Panc1 (cell line): ENCODE results near the gene ZNG1A.
"Not testable (repeated sequence)": the region's sequence is repeated elsewhere in the genome, so short reads cannot be mapped to it uniquely, and the experiment has no call there.

Source experiments
- POLR2AphosphoS5 ChIP-seq: IDR thresholded peaks from 2 replicates; pipeline ENCODE4 v1.6.1; 2012; ENCODE audit warnings: mild to moderate bottlenecking, low read depth, low read length, moderate library complexity
- REST ChIP-seq, 2 experiments: IDR thresholded peaks; 2 replicates each; pipeline ENCODE4 v1.6.1; 2011 to 2012; ENCODE audit warnings: low read depth in 2 of 2, control low read depth in 1 of 2, low read length in 1 of 2, mild to moderate bottlenecking in 1 of 2, moderate library complexity in 1 of 2; ENCODE audit not compliant: insufficient read depth in 1 of 2
- SIN3A ChIP-seq: IDR thresholded peaks from 2 replicates; pipeline ENCODE4 v1.6.1; 2012; ENCODE audit warnings: low read depth, mild to moderate bottlenecking, low read length, moderate library complexity, borderline replicate concordance; ENCODE audit not compliant: insufficient read depth
- TCF7L2 ChIP-seq: IDR thresholded peaks from 2 replicates; pipeline ENCODE4 v1.6.1; 2011; ENCODE audit warnings: mild to moderate bottlenecking, low read depth, low read length, inconsistent platforms
- TF ChIP-seq, protein P1 (sequence below): fragments of 450-650 bp; IDR thresholded peaks from 2 replicates; pipeline ENCODE4 v1.5.1; 2017; ENCODE audit warnings: mild to moderate bottlenecking

GRCh38 chr9:88396-89037 is 90.3 kb downstream of the ZNG1A start:
- TF ChIP-seq, protein P1, sequence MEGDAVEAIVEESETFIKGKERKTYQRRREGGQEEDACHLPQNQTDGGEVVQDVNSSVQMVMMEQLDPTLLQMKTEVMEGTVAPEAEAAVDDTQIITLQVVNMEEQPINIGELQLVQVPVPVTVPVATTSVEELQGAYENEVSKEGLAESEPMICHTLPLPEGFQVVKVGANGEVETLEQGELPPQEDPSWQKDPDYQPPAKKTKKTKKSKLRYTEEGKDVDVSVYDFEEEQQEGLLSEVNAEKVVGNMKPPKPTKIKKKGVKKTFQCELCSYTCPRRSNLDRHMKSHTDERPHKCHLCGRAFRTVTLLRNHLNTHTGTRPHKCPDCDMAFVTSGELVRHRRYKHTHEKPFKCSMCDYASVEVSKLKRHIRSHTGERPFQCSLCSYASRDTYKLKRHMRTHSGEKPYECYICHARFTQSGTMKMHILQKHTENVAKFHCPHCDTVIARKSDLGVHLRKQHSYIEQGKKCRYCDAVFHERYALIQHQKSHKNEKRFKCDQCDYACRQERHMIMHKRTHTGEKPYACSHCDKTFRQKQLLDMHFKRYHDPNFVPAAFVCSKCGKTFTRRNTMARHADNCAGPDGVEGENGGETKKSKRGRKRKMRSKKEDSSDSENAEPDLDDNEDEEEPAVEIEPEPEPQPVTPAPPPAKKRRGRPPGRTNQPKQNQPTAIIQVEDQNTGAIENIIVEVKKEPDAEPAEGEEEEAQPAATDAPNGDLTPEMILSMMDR: not testable (repeated sequence)
- not testable (repeated sequence) for TF ChIP-seq POLR2AphosphoS5; REST (IDR thresholded peaks at IDR 0.05; ENCODE audit: insufficient read depth in 1 of 2, low read depth in 2 of 2, low read length in 1 of 2); SIN3A; TCF7L2
